Renal pelvis (tissue), 3 donors: ENCODE results near the gene MARCHF4. TPM values are rescaled to one million over a fixed set of nuclear protein-coding genes. Genes with fewer than 3 reads are reported as not detected.

Experiments
- polyA plus RNA-seq, 3 donors: library from polyadenylated mRNA; unstranded; fragments of 120-200 nt; gene quantifications; one replicate each; pipeline ENCODE4 v1.2.1, GENCODE V29; 2013; ENCODE audit not compliant: insufficient read length in 3 of 3

The MARCHF4 gene
- polyA plus RNA-seq, 3 donors: 0.05 to 0.20 (median 0.13) TPM

Other genes starting within 250 kb of the MARCHF4 start
- gene SMARCAL1, start 40.0 kb upstream of the MARCHF4 start, polyA plus RNA-seq: 10 to 100 TPM; 29.0 to 31.4 (median 30.7) TPM
- gene RPL37A, start 126.4 kb upstream of the MARCHF4 start, polyA plus RNA-seq: 1,000 to 10,000 TPM; 2,012 to 2,549 (median 2,297) TPM